T-helper 2 cell treated with Interferon-gamma antibody and Interleukin-4, amounts not matched to agents 5 μg/mL and 100 μg/mL, for 36 hours (primary cell): Measurements from ENCODE around the gene ZMYM4.
A peak's percentile ranks its signal among the peaks of the same experiment; 100 is the strongest.

Source experiments
- DNase-seq: peaks from one replicate; pipeline ENCODE4 v3.0.0; 2021; ENCODE audit warnings: low spot score
- H3K27ac Mint-ChIP-seq: one replicate; pipeline ENCODE4 v1.8.0; 2021; ENCODE audit warnings: mild to moderate bottlenecking, mixed read lengths
- H3K27me3 Mint-ChIP-seq: one replicate; pipeline ENCODE4 v1.8.0; 2021; ENCODE audit warnings: low read depth, mixed read lengths
- H3K36me3 Mint-ChIP-seq: one replicate; pipeline ENCODE4 v1.8.0; 2021; ENCODE audit warnings: low read depth, mixed read lengths
- H3K4me1 Mint-ChIP-seq: one replicate; pipeline ENCODE4 v1.8.0; 2021; ENCODE audit warnings: low read depth, mixed read lengths
- H3K4me3 Mint-ChIP-seq: one replicate; pipeline ENCODE4 v1.8.0; 2022; ENCODE audit warnings: mild to moderate bottlenecking, moderate library complexity, mixed read lengths
- H3K9me3 Mint-ChIP-seq: one replicate; pipeline ENCODE4 v1.8.0; 2021; ENCODE audit warnings: mixed read lengths

The ZMYM4 gene

DNA sequence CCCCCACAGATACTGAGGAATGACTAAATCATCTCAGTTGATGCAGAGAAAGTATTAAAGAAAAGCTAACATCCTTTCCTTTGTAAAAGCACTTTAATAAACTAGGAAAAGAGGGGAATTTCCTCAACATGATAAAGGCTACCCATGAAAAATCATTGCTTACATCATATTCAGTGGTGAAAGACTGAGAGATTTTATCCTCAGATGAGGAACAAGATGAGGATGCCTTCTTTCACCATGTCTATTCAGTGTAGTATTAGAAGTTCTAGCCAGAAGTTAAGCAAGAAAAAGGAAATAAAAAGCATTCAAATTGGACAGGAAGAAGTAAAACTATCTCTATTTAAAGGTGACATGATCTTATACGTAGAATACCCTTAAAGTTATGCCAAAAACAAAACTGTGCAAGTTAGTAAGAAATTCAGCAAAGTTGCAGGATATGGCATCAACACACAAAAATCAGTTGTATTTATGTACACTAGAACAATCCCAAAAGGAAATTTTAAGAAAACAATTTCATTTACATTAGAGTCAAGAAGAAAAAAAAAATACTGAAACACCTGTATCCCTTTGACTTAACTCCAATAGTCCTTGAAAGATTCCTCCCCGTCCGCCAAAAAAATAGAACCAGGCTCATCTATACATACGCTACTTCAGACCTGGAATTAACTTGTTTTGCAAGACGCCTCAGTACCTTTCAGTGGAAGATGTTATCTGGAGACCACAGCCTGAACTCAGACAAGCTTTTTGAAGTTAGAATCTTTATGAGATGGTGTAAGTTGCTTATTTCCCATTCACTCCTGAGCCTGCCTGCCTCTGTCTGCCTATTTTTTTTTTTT is 17.5 kb downstream of the ZMYM4 start:
- Mint-ChIP-seq H3K4me1 (peaks cover 36% of the 10 kb centered on the region), H3K36me3 (peaks cover 27% of the 10 kb centered on the region), H3K4me3 (peak overlapping the region; percentile 52), H3K27ac (peak overlapping the region; percentile 49), H3K9me3 (peaks cover 11% of the 10 kb centered on the region), H3K27me3 (no peaks in the 10 kb centered on the region)
- no peak for DNase-seq

DNA sequence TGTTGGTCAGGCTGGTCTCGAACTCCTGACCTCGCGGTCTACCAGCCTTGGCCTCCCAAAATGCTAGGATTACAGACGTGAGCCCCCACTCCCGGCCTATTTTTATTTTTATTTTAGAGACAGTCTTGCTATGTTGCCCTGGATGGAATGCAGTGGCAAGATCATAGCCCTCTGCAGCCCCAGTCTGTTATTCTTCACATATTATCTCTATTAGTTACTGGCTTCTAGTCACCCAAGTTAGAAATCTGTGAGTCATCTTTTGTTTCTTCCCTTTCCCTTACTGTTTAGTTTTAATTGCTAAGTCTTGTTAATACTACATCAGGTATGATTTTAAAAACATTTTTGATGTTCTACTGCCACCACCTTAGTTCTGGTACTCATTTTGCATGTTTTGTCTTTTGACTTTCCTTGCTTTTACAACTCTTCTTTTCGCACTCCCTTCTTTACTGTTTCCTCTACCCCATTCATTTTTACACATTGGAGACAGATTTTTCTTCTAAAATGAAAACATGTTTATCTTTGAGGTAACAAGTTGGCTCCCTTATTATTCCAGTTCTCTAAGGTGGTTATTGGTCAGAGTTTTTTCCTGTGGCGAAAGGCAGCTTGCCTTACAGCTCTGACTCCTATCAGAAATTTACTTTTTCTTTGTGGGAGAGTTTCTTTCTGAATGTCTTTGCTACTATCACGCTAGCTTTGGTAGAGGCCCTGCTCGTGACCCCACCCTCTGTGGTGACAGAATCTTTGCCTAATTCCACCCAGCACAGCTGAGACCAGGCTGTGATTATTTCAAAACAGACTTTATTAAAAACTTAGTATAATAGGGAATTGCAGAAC is 19.5 kb downstream of the ZMYM4 start:
- H3K27ac Mint-ChIP-seq = peak overlapping the region; percentile 9
- no peaks in the 10 kb centered on the region for H3K27me3 Mint-ChIP-seq
- H3K4me3 Mint-ChIP-seq = no peak overlapping the region
- H3K4me1 Mint-ChIP-seq = peaks cover 36% of the 10 kb centered on the region
- peaks cover 17% of the 10 kb centered on the region for H3K36me3 Mint-ChIP-seq
- DNase-seq = no peak
- H3K9me3 Mint-ChIP-seq = no peaks in the 10 kb centered on the region

DNA sequence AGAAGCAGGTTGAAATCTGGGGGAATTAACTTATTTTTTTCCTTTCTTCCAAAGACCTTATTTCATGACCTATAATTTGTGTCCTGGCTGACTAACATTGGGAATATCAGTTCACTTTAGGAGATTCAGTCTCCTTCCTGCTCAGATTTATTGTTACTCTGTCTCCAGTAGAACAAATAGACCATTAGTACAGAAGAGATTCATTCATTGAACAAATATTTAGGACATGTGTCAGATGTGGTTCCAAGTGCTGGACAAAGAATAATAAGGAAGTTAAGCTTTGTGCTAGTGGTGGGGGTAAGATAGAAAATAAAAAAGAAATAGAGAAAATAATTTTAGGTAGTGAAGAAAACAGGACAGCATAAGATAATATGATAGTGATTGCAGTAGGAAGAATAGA is 20.3 kb downstream of the ZMYM4 start:
- Mint-ChIP-seq H3K27ac (no peak overlapping the region), H3K36me3 (peaks cover 17% of the 10 kb centered on the region), H3K4me1 (peaks cover 36% of the 10 kb centered on the region), H3K27me3 (no peaks in the 10 kb centered on the region), H3K9me3 (no peaks in the 10 kb centered on the region), H3K4me3 (no peak overlapping the region)
- DNase-seq = no peak

DNA sequence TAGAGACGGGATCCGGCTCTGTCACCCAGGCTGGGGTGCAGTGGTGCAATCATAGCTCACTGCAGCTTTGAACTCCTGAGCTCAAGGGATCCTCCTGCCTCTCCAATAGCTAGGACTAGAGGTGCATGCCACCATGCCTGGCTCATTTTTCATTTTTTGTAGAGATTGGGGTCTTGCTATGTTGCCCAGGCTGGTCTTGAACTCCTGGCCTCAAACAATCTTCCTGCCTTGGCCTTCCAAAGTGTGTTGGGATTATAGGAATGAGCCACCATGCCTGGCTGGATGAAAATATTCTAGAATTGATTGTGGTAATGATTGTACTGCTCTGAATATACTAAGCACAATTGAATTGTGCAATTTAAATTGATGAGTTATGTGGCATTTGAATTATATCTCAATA is 21.9 kb downstream of the ZMYM4 start:
- no peak overlapping the region for H3K27ac Mint-ChIP-seq
- no peak overlapping the region for H3K4me3 Mint-ChIP-seq
- peaks cover 26% of the 10 kb centered on the region for H3K4me1 Mint-ChIP-seq
- DNase-seq = no peak
- no peaks in the 10 kb centered on the region for H3K27me3 Mint-ChIP-seq
- H3K36me3 Mint-ChIP-seq = peaks cover 6% of the 10 kb centered on the region
- H3K9me3 Mint-ChIP-seq = no peaks in the 10 kb centered on the region

DNA sequence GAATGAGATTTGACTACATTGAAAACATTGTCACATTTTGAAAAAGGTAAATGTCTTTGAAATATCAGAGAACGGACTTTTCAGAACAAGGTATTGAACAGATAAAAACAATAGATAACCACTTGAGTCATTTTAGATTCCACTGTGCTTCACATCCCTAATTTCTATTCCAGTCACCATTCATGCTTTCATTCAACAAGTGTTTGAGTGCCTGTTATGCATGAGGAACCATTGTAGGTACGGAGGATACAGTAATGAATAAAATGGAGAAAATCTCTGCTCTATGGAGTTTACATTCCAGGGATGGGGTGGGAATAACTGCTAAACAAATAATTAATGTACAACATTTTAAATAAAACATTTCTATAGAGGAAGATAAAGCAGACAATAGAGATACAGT is 26.3 kb downstream of the ZMYM4 start:
- no peak for DNase-seq
- Mint-ChIP-seq H3K27ac (no peak overlapping the region), H3K4me3 (no peak overlapping the region), H3K27me3 (no peaks in the 10 kb centered on the region), H3K4me1 (peaks cover 6% of the 10 kb centered on the region), H3K36me3 (peaks cover 10% of the 10 kb centered on the region), H3K9me3 (no peaks in the 10 kb centered on the region)

DNA sequence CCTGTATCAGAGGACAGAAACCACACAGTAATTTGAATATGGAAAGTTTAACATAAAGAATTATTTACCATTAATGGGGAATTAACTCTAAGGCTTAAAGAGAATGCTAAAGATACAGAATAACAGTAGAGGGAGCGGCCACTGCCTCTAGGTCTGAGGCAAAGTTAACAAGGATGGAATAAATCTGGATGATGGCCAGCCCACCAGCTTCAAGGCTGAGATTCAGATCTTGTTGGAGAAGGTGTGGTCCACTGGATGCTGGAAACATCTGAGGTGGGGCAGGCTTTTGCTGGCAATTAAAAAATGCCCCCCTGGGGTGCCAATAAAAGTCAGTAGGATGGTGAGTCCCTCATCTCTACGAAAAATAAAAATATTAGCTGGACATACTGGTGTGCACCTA is 29.4 kb downstream of the ZMYM4 start:
- no peak for DNase-seq
- no peaks in the 10 kb centered on the region for H3K9me3 Mint-ChIP-seq
- H3K4me1 Mint-ChIP-seq = peaks cover 8% of the 10 kb centered on the region
- no peak overlapping the region for H3K27ac Mint-ChIP-seq
- no peak overlapping the region for H3K4me3 Mint-ChIP-seq
- peaks cover 4% of the 10 kb centered on the region for H3K36me3 Mint-ChIP-seq
- H3K27me3 Mint-ChIP-seq = no peaks in the 10 kb centered on the region

DNA sequence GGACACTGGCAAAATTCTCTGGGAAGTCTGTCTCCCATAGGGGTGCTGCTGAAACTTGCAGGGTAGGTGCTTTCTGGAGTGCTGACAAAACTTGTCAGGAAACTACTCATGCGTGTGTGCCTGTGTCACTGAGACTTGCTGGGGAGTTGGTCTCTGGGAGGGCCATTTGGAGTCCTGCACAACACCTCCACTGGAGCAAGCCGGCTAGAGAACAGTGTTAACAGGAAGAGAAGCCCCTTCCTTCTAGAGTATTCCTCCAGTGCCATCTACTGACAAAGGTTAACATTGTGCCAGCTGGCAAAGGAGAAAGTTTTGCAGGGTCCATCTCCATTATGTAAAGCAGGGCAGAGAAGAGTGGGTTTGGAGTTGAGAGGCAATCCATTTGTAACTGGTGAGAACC is 30.0 kb downstream of the ZMYM4 start:
- Mint-ChIP-seq H3K36me3 (peaks cover 4% of the 10 kb centered on the region), H3K9me3 (no peaks in the 10 kb centered on the region), H3K27ac (no peak overlapping the region), H3K4me3 (no peak overlapping the region), H3K27me3 (no peaks in the 10 kb centered on the region), H3K4me1 (peaks cover 8% of the 10 kb centered on the region)
- DNase-seq = peak; percentile 12

DNA sequence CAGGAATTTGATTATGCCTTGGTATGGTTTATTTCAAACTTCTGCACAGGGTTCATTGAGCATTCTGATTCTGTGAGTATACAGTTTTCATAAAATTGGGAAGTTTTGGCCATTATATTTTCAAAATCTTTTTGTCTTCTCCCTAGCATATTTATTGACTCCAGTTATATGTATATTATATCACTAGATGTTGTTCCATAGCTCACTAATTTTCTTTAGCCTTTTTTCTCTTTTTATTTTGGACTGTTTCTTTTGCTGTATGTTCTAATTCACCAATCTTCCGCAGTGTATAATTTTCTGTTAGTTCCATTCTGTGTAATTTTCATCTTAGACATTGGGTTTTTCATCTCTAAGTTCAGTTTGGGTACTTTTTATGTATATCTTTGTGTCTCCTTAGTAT is 31.9 kb downstream of the ZMYM4 start:
- no peak overlapping the region for H3K27ac Mint-ChIP-seq
- H3K9me3 Mint-ChIP-seq = no peaks in the 10 kb centered on the region
- peaks cover 8% of the 10 kb centered on the region for H3K4me1 Mint-ChIP-seq
- peaks cover 4% of the 10 kb centered on the region for H3K36me3 Mint-ChIP-seq
- H3K27me3 Mint-ChIP-seq = no peaks in the 10 kb centered on the region
- no peak for DNase-seq
- no peak overlapping the region for H3K4me3 Mint-ChIP-seq

DNA sequence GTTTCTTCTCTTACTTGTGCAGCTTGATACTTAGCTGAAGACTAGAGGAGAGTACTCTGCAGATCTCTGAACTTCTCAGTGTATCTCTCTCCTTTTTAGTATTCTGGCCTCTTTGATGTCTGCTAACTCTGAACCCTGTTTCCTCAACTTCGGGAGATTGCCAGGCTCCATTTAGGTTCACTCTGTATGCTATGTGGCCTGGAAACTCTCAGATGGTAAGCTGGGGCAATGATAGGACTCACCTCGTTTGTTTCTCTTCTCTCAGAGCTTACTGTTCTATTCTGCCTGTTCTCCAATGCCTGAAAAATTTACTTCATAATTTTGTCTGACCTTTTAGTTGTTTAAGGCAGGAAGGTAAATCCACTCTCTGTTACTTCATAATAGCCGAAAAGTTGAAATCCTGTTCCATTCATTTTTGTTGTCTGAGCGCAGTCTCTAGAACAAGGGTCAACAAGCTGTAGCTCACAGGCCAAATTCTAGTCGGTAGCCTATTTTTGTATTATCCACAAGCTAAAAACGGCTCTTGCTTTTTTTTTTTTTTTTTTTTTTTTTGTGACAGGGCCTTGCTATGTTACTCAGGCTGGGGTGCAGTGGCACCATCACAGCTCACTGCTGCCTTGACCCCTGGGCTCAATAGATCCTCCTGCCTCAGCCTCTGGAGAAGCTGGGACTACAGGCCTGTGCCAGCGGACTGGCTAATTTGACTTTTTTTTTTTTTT is 33.3 kb downstream of the ZMYM4 start:
- no peak overlapping the region for H3K27ac Mint-ChIP-seq

DNA sequence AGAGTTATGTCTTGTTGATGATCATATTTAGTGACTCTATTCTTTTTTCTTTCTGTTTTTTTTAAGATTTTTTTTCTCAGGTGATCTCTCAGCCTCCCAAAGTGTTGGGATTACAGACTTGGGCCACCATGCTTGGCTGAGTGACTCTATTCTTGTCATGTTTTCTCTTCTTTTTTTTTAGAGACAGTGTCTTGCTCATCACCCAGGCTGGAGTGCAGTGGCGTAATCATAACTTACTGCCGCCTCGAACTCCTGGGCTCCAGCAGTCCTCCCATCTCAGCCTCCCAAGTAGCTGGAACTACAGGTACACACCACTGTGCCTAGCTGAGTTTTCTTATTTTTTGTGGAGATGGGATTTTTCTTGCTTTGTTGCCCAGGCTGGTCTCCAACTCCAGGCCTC is 36.9 kb downstream of the ZMYM4 start:
- Mint-ChIP-seq H3K4me3 (no peak overlapping the region), H3K4me1 (peaks cover 2% of the 10 kb centered on the region), H3K27me3 (no peaks in the 10 kb centered on the region), H3K36me3 (peaks cover 4% of the 10 kb centered on the region), H3K27ac (no peak overlapping the region), H3K9me3 (no peaks in the 10 kb centered on the region)
- no peak for DNase-seq

More for the DNA sequence above, 33.3 kb downstream of the ZMYM4 start:
- Mint-ChIP-seq H3K9me3 (no peaks in the 10 kb centered on the region), H3K4me1 (peaks cover 8% of the 10 kb centered on the region), H3K36me3 (peaks cover 5% of the 10 kb centered on the region), H3K27me3 (no peaks in the 10 kb centered on the region), H3K4me3 (no peak overlapping the region)
- no peak for DNase-seq

DNA sequence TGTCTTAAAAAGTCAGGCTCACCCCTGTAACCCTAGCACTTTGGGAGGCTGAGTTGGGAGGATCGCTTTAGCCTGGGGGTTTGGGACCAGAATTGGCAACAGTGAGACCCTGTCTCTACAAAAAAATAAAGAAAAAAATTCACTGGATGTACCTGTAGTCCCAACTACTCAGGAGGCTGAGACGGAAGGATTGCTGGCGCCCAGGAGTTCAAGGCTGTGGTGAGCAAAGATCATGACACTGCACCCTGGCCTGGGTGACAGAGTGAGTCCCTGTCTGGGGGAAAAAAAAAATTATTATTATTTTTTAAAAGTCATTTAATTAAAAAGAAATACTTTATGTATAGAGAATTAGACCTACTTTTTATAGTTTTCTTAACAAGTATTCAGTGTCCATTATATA is 47.1 kb downstream of the ZMYM4 start:
- Mint-ChIP-seq H3K4me3 (no peak overlapping the region), H3K27ac (no peak overlapping the region), H3K4me1 (peaks cover 2% of the 10 kb centered on the region), H3K9me3 (no peaks in the 10 kb centered on the region), H3K27me3 (no peaks in the 10 kb centered on the region), H3K36me3 (peaks cover 8% of the 10 kb centered on the region)
- DNase-seq = no peak

DNA sequence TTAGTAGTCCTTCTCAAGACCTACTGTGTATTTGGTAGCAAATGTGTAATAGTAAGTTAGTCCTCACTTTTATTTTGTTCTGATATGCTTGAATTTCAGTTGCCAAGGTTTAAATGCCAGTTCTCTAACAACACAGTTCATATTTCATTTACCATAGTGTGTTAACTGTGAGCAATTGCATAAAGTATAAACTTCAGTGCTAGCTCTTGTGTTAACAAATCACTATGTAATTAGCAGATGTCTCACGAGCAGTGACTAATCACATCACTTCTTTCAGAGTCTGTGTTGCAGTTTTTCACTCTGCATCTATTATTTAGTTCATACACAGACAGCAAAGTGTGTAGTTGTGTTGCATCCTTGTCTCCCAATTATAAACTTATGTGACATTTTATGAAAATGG is 47.8 kb downstream of the ZMYM4 start:
- no peaks in the 10 kb centered on the region for H3K27me3 Mint-ChIP-seq
- no peak for DNase-seq
- H3K4me1 Mint-ChIP-seq = peaks cover 2% of the 10 kb centered on the region
- peaks cover 5% of the 10 kb centered on the region for H3K36me3 Mint-ChIP-seq
- no peaks in the 10 kb centered on the region for H3K9me3 Mint-ChIP-seq
- H3K4me3 Mint-ChIP-seq = no peak overlapping the region
- no peak overlapping the region for H3K27ac Mint-ChIP-seq

DNA sequence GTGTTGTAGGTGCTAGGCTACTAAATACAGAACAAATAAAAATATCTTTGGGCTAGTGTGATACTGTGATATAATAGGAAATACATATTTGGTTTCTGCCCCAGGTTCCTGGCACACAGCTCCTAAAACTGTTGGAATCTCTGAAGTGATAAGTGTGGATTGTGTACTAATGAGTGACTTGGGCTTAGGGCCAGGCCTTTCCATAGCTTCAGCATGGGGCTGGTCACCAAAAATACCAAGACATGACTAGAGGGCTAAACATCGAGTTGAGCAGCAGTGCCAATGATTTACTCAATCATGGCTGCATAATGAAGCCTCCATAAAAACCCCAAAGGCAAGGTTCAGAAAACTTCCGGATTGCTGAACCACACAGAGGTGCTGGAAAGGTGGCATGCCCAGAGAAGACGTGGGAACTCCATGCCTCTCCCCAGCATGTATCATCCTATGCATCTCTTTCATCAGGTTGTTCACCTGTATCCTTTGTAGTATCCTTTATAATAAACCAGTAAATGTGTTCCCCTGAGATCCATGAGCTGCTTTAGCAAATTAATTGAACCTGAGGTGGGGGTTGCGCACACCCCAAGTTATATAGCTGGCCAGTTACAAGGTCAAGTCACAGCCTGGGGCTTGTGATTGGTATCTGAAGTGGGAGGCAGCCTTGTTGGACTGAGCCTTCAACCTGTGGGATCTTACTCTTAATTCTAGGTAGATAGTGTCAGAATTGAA is 51.6 kb downstream of the ZMYM4 start:
- Mint-ChIP-seq H3K27me3 (no peaks in the 10 kb centered on the region), H3K4me1 (peaks cover 4% of the 10 kb centered on the region), H3K4me3 (no peak overlapping the region), H3K36me3 (peaks cover 7% of the 10 kb centered on the region), H3K9me3 (no peaks in the 10 kb centered on the region), H3K27ac (no peak overlapping the region)
- no peak for DNase-seq
